NCI-H2029 treated with DMSO at 0.1 percent for 48 hours (cell line): ENCODE data around the gene ABI3BP.
"Not testable (repeated sequence)": the region's sequence is repeated elsewhere in the genome, so short reads cannot be mapped to it uniquely, and the experiment has no call there.

Experiments used
- DNase-seq: peaks from one replicate; lab custom pipeline; 2025; lab: John Stamatoyannopoulos, UW

ABI3BP gene

GRCh38 chr3:100947119-100947518 is 46.1 kb downstream of the ABI3BP start:
- no peak for DNase-seq

- DNase-seq: not testable (repeated sequence)
Observed at GRCh38 chr3:100946096-100946495, 47.1 kb downstream of the ABI3BP start.

DNA sequence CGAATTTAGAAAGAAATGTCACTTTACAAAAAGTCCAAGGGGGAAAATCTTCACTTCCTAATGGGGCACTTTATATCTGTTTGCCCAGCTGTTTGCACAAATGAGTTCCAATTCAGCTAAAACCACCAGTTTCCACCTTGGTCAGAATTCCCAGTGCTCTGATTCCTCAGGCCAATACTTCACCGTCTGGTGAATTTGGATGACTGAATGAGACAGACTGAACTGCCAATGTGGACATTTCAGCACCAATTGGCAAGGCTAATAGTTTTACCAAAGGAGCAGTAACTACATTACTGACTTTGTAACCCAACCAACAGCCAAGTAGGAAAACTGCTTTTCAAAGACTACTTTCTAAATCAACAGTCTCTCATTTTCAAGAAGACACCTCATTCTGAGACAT is 51.8 kb downstream of the ABI3BP start:
- no peak for DNase-seq

GRCh38 chr3:100941041-100941440 is 52.2 kb downstream of the ABI3BP start:
- no peak for DNase-seq

- DNase-seq: no peak
Observed at GRCh38 chr3:100936931-100937330, 56.3 kb downstream of the ABI3BP start.

- no peak for DNase-seq
Observed at GRCh38 chr3:100932491-100932890, 60.7 kb downstream of the ABI3BP start.

DNA sequence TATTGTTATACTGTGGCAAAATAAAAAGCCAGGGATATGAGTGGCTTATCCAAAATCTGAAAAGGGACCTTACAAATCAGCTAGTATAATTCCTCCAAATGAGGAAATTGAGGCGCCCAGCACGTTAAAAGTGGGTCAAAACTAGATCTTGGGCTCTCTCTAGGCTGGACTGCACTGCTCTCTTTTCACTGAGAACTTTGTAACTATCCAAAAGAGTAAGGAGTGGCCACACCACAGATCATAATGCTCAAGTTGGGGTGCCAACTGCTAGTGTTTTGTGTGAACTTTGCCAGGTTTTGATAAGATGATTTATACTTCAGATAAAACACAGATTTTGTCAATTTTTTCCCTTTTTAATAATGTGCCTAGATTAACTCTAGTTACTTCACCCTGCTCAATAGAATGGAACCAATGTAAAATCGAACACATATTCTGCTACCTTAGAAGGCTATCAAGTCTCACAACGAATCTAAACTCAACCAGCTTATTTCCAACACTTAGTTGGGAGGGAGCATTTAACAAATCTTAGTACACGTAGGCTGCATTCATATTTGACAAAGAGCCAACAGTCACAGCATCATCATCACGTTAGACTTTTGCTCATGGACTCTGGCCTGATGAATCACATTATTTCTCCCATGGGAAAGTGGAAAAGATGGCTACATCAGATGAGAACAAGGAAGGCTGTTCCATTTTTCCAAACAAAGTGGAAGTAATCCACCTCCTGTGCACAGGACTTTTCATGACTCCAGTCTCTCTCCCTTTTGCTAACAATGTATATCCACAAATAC is 64.4 kb downstream of the ABI3BP start:
- no peak for DNase-seq

DNA sequence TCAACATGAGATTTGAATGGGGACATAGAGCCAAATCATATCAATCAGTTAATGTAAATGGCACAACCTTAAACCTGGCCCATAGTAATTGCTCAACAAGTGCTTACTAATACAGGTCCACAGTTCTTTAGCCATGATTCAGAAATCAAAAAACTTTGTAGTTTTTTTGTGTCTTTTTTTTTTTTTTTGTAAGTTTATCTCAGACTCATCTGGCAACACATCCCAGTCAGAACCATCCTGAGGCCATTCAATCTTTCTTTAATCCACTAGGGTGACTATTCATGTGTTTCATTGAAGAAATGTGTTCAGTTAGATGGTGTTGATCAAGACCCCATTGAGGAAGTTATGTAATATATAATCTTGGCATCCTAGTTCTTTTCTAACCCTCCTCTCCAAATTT is 65.4 kb downstream of the ABI3BP start:
- no peak for DNase-seq

GRCh38 chr3:100915706-100916495 is 77.3 kb downstream of the ABI3BP start:
- no peak for DNase-seq

DNA sequence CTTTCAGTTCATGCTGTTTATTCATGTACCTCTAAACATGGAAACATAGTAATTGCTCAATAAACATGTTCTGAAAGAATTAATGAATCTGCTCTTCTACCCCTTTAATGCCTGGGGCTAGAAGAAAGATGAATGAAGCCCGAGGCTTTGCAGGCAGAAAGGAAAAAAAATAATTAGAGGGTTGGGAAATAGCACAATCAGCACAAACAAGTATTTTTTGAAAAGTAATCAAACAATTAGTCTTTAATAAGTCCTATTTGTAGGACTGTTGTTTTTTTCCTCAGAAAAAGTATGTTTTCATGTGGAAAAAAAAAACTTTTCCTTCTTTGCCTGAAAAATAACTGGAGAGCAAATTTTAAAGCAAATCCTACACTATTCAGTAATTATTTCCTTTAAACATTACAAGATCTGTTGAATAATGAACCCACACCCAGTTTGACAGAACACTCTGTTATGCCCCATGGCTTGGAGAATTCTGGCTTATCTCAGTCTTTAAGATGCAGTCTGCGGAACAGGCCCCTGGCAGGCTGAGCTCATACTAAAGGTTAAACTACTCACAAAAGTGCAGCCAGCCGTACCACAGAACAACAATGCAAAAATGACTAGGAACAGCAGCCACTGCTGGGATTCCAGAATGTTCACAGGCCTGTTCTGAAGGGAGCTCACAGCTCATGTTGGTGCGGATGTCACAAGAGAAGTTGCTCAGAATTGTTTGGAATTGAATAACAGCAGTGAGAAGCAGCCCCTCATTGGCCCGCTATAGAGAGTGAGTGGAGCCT is 79.2 kb downstream of the ABI3BP start:
- DNase-seq: no peak

DNA sequence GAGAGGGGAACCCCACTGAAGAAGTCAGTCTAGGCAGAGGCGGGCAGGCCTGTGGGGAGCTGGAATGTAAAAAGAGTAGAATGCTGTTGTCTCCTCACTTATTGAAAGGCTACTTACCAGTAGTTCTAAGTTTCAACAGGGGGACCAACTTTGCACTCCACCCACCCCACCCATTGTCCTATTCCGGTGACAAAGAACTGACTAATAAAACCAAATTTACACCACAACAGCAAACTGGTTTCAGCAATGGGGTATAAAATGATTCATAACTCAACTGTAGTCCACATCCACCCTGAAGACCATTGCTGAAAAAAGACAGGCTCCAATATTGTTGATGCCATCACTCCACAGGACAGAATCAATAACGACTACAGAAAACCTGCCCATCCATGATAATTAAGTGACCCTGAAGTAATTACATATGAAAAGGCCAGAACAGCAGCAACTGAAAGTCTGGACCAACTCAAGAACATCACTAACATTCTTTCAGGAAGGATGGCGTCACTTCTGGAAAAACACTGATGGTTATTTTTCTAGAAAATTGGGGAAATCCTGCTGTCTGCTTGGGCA is 80.2 kb downstream of the ABI3BP start:
- no peak for DNase-seq

DNA sequence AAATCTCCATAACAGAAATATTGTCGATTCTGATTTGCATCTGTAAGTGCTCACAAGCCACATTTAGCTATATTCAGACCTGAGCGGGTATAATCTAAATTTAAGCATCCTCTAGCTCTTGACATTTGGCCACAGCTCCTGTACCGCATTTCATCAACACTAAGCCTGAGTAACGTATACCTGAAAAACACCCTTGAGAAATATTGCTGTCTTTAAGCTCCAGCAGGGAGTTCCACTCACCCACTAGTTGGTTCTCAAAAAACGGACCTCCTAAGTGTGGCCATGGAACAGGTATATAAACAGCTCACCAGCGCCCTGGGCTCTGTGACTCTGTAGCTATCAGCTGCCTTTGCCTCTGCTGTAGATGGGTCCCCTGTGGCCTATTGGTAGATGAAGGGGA is 80.7 kb downstream of the ABI3BP start:
- DNase-seq: no peak

GRCh38 chr3:100911956-100912355 is 81.3 kb downstream of the ABI3BP start:
- no peak for DNase-seq

DNA sequence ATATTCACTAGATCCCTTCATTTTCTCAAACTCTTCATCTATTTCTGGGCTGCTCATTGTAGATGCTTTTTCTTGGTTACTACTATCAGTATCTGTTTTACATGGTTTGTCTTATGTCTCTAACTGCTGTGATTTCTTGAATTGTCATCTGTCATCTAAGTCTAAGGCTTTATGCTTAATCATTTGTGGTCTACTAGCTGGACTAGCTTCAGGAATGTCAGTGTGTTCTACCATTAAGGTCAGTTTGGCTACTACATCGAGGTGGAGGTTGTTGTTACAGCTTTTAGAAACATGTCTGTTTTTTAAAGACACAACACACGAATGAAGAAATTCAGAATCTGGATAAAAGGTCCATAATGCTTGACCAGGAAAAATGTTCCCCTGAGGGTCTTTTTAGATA is 82.2 kb downstream of the ABI3BP start:
- no peak for DNase-seq

- DNase-seq: no peak
Observed at GRCh38 chr3:100902572-100902971, 90.6 kb downstream of the ABI3BP start.

- DNase-seq: no peak
Observed at GRCh38 chr3:100900671-100901335, 92.4 kb downstream of the ABI3BP start.

DNA sequence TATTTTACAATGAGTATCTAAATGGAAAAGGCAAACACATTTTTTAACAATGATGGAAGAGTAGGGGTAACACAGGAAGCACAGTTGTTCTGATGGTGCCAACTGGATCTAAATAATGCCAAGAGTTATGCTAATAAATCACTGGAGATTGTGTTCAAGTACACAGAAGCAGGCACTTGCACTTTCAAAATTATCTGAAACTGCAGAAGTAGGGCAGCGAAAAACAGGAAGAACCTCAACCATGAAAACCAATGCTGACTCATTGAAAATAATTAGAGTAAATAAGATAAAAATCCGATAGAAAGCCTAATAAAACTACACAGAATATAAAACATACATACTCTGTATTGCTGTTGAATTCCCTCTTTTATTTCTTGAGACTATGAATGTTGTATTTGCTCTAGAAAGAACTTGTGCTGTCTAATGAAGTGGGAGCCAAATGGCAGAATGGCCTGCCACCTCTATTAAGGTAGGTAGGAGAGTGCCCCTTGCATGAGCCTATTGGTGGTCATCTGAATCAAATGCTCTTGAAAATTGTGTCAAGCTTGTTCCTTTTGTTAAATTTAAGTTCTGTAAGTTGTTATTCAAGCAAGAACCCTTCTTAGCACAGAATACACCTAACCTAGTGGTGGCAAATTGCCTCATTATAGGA is 93.7 kb downstream of the ABI3BP start:
- no peak for DNase-seq

DNA sequence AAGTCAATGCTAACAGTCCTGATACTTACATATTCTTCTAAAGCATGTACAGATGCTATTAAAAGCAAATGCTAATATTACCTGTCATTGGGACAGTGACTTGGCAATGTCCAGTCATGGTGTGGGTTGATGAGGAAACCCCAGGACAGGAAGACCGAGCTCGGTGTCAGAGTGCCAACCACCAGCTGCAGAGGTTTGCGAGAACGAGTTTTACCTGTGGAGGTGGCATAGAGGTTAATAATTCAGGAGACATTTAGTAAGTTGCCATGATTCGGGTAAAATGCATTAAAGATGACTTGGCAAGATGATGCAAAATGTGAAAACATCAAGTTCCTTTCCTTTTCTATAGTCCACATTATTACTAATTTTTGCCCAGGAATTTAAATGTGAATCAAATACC is 94.5 kb downstream of the ABI3BP start:
- no peak for DNase-seq

GRCh38 chr3:100896994-100897393 is 96.2 kb downstream of the ABI3BP start:
- DNase-seq: no peak

DNA sequence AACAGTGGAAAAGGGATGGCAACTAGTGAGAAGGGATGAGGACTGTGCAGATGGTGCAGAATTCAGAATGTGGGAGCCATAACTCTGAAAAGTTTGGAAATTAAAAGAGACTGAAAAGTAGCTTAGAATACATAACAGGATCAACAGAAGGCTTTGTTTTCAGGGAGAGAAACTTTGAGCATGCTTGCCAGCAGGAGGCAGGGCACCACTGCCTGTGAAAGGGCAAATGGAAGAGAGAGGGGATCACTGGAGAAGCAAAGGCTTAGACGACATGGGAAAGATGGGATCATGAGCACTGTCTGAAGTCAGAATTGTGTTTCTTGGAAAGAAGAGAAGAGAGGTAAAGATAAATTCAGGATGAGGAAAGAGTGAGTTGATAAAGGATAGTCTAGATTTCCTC is 99.6 kb downstream of the ABI3BP start:
- no peak for DNase-seq

- no peak for DNase-seq
Observed at GRCh38 chr3:100893108-100893507, 100.1 kb downstream of the ABI3BP start.
